Hematopoietic multipotent progenitor cell treated with erythropoietin and hydrocortisone succinate and interleukin-3 and kit ligand, for 15 days (in vitro differentiated cells): ENCODE data around the gene ATG4D.

Experiments
- DNase-seq: peaks from one replicate; pipeline ENCODE4 v3.0.0-alpha.2; 2015; ENCODE audit warnings: low spot score

Gene ATG4D

GRCh38 chr19:10580979-10581631 is 37.4 kb downstream of the ATG4D start:
- peak; percentile 94 for DNase-seq

- no peak for DNase-seq
These were observed 38.4 kb downstream of the ATG4D start for GRCh38 chr19:10582091-10582490.

- DNase-seq, result no peak
These were observed 39.5 kb downstream of the ATG4D start for GRCh38 chr19:10583036-10583776.

- DNase-seq, result no peak
These were observed 42.7 kb downstream of the ATG4D start for GRCh38 chr19:10586396-10586795.

GRCh38 chr19:10587022-10587838 is 43.5 kb downstream of the ATG4D start, which contains the start of gene AP1M2:
AP1M2 (minus strand) TSS chr19:10587312; CDS start chr19:10587231, 81 bp downstream.
- DNase-seq, result no peak

- DNase-seq, result no peak
These were observed 44.1 kb downstream of the ATG4D start for GRCh38 chr19:10587839-10588150.

GRCh38 chr19:10593148-10593547 is 49.4 kb downstream of the ATG4D start:
- no peak for DNase-seq

GRCh38 chr19:10593820-10594637 is 50.3 kb downstream of the ATG4D start:
- DNase-seq, result no peak

GRCh38 chr19:10600149-10600548 is 56.4 kb downstream of the ATG4D start:
- DNase-seq, result no peak

- DNase-seq, result no peak
These were observed 58.3 kb downstream of the ATG4D start for GRCh38 chr19:10601999-10602329.

- peak; percentile 86 for DNase-seq
These were observed 58.8 kb downstream of the ATG4D start for GRCh38 chr19:10602330-10603083.
